ENCODE data around the gene IL1F10.

IL1F10 gene

GRCh38 chr2:113112871-113113270 is 45.1 kb downstream of the IL1F10 start:
- DNase-seq: no peak

GRCh38 chr2:113113807-113114206 is 46.0 kb downstream of the IL1F10 start:
- peak in 2 of 3 donors; percentile 63 to 73 for DNase-seq

GRCh38 chr2:113114224-113114945 is 46.6 kb downstream of the IL1F10 start:
- DNase-seq: no peak

GRCh38 chr2:113114996-113115395 is 47.2 kb downstream of the IL1F10 start:
- no peak for DNase-seq

- DNase-seq: peak; percentile 83 to 89 (median 84)
Observed at GRCh38 chr2:113116100-113116958, 48.6 kb downstream of the IL1F10 start.

GRCh38 chr2:113117541-113118262 is 49.9 kb downstream of the IL1F10 start:
- peak; percentile 40 to 63 (median 60) for DNase-seq

- no peak for DNase-seq
Observed at GRCh38 chr2:113118263-113118657, 50.5 kb downstream of the IL1F10 start.

GRCh38 chr2:113119111-113119510 is 51.3 kb downstream of the IL1F10 start:
- DNase-seq: no peak

GRCh38 chr2:113120861-113121260 is 53.1 kb downstream of the IL1F10 start:
- no peak for DNase-seq

GRCh38 chr2:113122364-113122763 is 54.6 kb downstream of the IL1F10 start:
- no peak for DNase-seq

GRCh38 chr2:113123726-113124125 is 56.0 kb downstream of the IL1F10 start:
- DNase-seq: peak in 2 of 3 donors; percentile 82 to 86

- DNase-seq: peak; percentile 75 to 94 (median 83)
Observed at GRCh38 chr2:113124181-113124961, 56.6 kb downstream of the IL1F10 start.

Data from suppressor macrophage treated with lipopolysaccharide for 1 hour (primary cell).